Measurements from ENCODE around the gene ATP1A1.

Gene ATP1A1

GRCh38 chr1:116345843-116346242 is 27.2 kb upstream of the ATP1A1 start:
- FAIRE-seq, result no peak

GRCh38 chr1:116346943-116347673 is 25.9 kb upstream of the ATP1A1 start:
- FAIRE-seq, result no peak

- FAIRE-seq, result no peak
These were observed 25.3 kb upstream of the ATP1A1 start for GRCh38 chr1:116347696-116348095.

- FAIRE-seq, result no peak
These were observed 22.9 kb upstream of the ATP1A1 start for GRCh38 chr1:116350097-116350645.

GRCh38 chr1:116351914-116352313 is 21.1 kb upstream of the ATP1A1 start:
- no peak for FAIRE-seq

GRCh38 chr1:116352349-116352813 is 20.7 kb upstream of the ATP1A1 start:
- no peak for FAIRE-seq

- no peak for FAIRE-seq
These were observed 19.9 kb upstream of the ATP1A1 start for GRCh38 chr1:116353155-116353554.

- no peak for FAIRE-seq
These were observed 17.0 kb upstream of the ATP1A1 start for GRCh38 chr1:116356067-116356466.

- no peak for FAIRE-seq
These were observed 16.4 kb upstream of the ATP1A1 start for GRCh38 chr1:116356673-116357072.

GRCh38 chr1:116357487-116357886 is 15.6 kb upstream of the ATP1A1 start:
- no peak for FAIRE-seq

GRCh38 chr1:116359060-116359830 is 13.8 kb upstream of the ATP1A1 start:
- no peak for FAIRE-seq

- FAIRE-seq, result no peak
These were observed 13.2 kb upstream of the ATP1A1 start for GRCh38 chr1:116359871-116360270.

- no peak for FAIRE-seq
These were observed 12.4 kb upstream of the ATP1A1 start for GRCh38 chr1:116360429-116361173.

- no peak for FAIRE-seq
These were observed 11.4 kb upstream of the ATP1A1 start for GRCh38 chr1:116361648-116362047.

- FAIRE-seq, result no peak
These were observed 11.0 kb upstream of the ATP1A1 start for GRCh38 chr1:116362050-116362449.

- no peak for FAIRE-seq
These were observed 7.7 kb upstream of the ATP1A1 start for GRCh38 chr1:116365353-116365780.

- no peak for FAIRE-seq
These were observed 7.2 kb upstream of the ATP1A1 start for GRCh38 chr1:116365857-116366256.

GRCh38 chr1:116367256-116367945 is 5.6 kb upstream of the ATP1A1 start:
- no peak for FAIRE-seq

GRCh38 chr1:116368241-116368640 is 4.8 kb upstream of the ATP1A1 start:
- FAIRE-seq, result no peak

GRCh38 chr1:116370181-116370580 is 2.9 kb upstream of the ATP1A1 start:
- FAIRE-seq, result no peak

GRCh38 chr1:116371752-116372151 is 1.3 kb upstream of the ATP1A1 start:
- FAIRE-seq, result no peak

GRCh38 chr1:116372191-116372590 is 853 bp upstream of the ATP1A1 start:
- no peak for FAIRE-seq
